ENCODE data around the gene JARID2.

DNA sequence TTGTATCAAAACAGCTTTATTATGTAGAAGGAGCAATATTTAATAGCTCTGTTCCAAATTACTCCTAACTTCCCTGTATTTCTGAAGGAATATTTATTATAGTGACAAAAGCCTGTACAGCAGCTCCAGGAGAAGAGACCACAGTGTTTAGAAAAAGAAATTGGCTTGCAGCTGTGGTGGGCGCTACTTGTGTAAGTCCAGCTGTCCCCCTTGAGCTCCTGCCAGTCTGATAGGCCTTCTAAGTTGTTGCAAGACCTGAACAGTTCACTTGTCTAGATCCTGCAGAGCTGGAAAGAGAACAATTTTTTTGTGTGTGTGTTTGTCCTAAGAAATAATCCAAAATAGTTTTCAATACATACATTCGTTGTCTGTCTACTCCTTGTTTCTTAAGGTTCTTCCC is 86.6 kb downstream of the JARID2 start:
- no peak for TF ChIP-seq SP1 (IDR thresholded peaks at IDR 0.05; ENCODE audit: low read depth)
- TF ChIP-seq, protein P1, sequence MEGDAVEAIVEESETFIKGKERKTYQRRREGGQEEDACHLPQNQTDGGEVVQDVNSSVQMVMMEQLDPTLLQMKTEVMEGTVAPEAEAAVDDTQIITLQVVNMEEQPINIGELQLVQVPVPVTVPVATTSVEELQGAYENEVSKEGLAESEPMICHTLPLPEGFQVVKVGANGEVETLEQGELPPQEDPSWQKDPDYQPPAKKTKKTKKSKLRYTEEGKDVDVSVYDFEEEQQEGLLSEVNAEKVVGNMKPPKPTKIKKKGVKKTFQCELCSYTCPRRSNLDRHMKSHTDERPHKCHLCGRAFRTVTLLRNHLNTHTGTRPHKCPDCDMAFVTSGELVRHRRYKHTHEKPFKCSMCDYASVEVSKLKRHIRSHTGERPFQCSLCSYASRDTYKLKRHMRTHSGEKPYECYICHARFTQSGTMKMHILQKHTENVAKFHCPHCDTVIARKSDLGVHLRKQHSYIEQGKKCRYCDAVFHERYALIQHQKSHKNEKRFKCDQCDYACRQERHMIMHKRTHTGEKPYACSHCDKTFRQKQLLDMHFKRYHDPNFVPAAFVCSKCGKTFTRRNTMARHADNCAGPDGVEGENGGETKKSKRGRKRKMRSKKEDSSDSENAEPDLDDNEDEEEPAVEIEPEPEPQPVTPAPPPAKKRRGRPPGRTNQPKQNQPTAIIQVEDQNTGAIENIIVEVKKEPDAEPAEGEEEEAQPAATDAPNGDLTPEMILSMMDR (IDR thresholded peaks at IDR 0.05 in 2 of 3, conservative IDR thresholded peaks at IDR 0.05 in 1 of 3; ENCODE audit: borderline replicate concordance in 1 of 3, insufficient read depth in 1 of 3, low read depth in 2 of 3, low read length in 2 of 3), result no peak
- no peak for TF ChIP-seq POLR2A (IDR thresholded peaks at IDR 0.05; ENCODE audit: borderline replicate concordance, extremely low read depth, insufficient read depth, insufficient read length)
- no peak for TF ChIP-seq EZH2 (IDR thresholded peaks at IDR 0.05)
